K562 (cell line): ENCODE measurements around the gene STIL. TPM values are rescaled to one million over a fixed set of nuclear protein-coding genes. Genes with fewer than 3 reads are reported as not detected.
A peak's percentile ranks its signal among the peaks of the same experiment; 100 is the strongest.

Experiments used
- ATAC-seq: fragments of 200-7000 bp; cut with Tn5 transposase; 3 replicates; pipeline ENCODE4 v1.9.1; 2020; ENCODE audit warnings: moderate library complexity
- BruUV-seq: library from RNA; stranded (reverse); fragments of 400-500 nt; replicated peaks from 2 replicates; lab custom pipeline; 2021; lab: Mats Ljungman, UMichigan
- CTCF ChIA-PET: fragments of 300-600 bp; formaldehyde crosslinking; extraction: SDS; loops from one replicate; lab custom pipeline; 2021; ENCODE audit warnings: low intra/inter-chr PET ratio; lab: Yijun Ruan, JAX
- POLR2A ChIA-PET: fragments of 300-600, 350-650 bp; sonication (Branson Sonifier 250); formaldehyde crosslinking; extraction: SDS; loops from one replicate; lab custom pipeline; 2021; ENCODE audit warnings: antibody characterized with exemption, inconsistent platforms; lab: Yijun Ruan, JAX
- DNase-seq, 4 experiments: peaks; one replicate each; pipeline versions ENCODE4 v3.0.0 to v3.0.0-alpha.2; 2011 to 2018; ENCODE audit warnings: low spot score in 3 of 4, mixed read lengths in 3 of 4; ENCODE audit errors: extremely low read depth in 1 of 4
- FAIRE-seq: peaks from 2 replicates; lab custom pipeline; 2011; peaks lifted over from hg19 to GRCh38; lab: Jason Lieb, UNC
- H2AFZ ChIP-seq: 2 replicates; pipeline ENCODE4 v1.6.0; 2011; ENCODE audit warnings: low read depth, low read length, control low read depth, inconsistent platforms
- H3K27ac ChIP-seq: fragments of 200-600 bp; 3 replicates; pipeline ENCODE4 v1.8.0; 2011; ENCODE audit warnings: low read depth, mild to moderate bottlenecking, control low read depth, inconsistent platforms, low read length, moderate library complexity, mixed read lengths; ENCODE audit errors: extremely low read depth
- H3K27me3 ChIP-seq, 2 experiments: fragments of 300-600 bp in 1 of 2; 2 replicates in 1 of 2; 3 replicates in 1 of 2; pipeline versions ENCODE4 v1.6.0 to v1.8.0; 2011; ENCODE audit warnings: inconsistent platforms in 2 of 2, low read length in 2 of 2, mild to moderate bottlenecking in 1 of 2, mixed read lengths in 1 of 2, moderate library complexity in 1 of 2; ENCODE audit not compliant: control insufficient read depth in 2 of 2, insufficient read depth in 2 of 2
- H3K36me3 ChIP-seq: fragments of 300-600 bp; 3 replicates; pipeline ENCODE4 v1.8.0; 2011; ENCODE audit warnings: mild to moderate bottlenecking, low read length, inconsistent platforms; ENCODE audit not compliant: control insufficient read depth, insufficient read depth
- H3K4me1 ChIP-seq, 2 experiments: fragments of 200-600 bp in 1 of 2; replicated peaks in 1 of 2; 2 replicates in 1 of 2; 3 replicates in 1 of 2; pipeline versions ENCODE4 v1.5.1 to v1.8.0; 2011; ENCODE audit warnings: inconsistent platforms in 2 of 2, low read length in 2 of 2, mild to moderate bottlenecking in 1 of 2, mixed read lengths in 1 of 2, moderate library complexity in 1 of 2; ENCODE audit not compliant: control insufficient read depth in 2 of 2, insufficient read depth in 2 of 2
- H3K4me2 ChIP-seq: 2 replicates; pipeline ENCODE4 v1.6.1; 2011; ENCODE audit warnings: low read length, control low read depth, inconsistent platforms, mixed read lengths; ENCODE audit not compliant: insufficient read depth
- H3K4me3 ChIP-seq: fragments of 200-600 bp; sonication (generic), shearing (Covaris generic); 2 replicates; pipeline ENCODE4 v1.5.1; 2016; ENCODE audit warnings: control low read depth, inconsistent platforms
- H3K79me2 ChIP-seq: fragments of 200-600 bp; 3 replicates; pipeline ENCODE4 v1.8.0; 2011; ENCODE audit warnings: low read length, inconsistent platforms; ENCODE audit not compliant: control insufficient read depth, insufficient read depth
- H3K9ac ChIP-seq, 2 experiments: 2 replicates each; pipeline versions ENCODE4 v1.6.0 to v1.6.1; 2011; ENCODE audit warnings: low read depth in 2 of 2, low read length in 2 of 2, control low read depth in 1 of 2, inconsistent platforms in 1 of 2, mild to moderate bottlenecking in 1 of 2, mixed read lengths in 1 of 2; ENCODE audit not compliant: insufficient read depth in 1 of 2
- H3K9me1 ChIP-seq: one replicate; pipeline ENCODE4 v1.6.0; 2011; ENCODE audit warnings: inconsistent platforms, mild to moderate bottlenecking, low read length, moderate library complexity; ENCODE audit not compliant: control insufficient read depth, insufficient read depth
- H3K9me3 ChIP-seq: replicated peaks from 2 replicates; pipeline ENCODE4 v1.5.1; 2011; ENCODE audit warnings: low read depth, low read length, inconsistent platforms; ENCODE audit not compliant: control insufficient read depth, insufficient read depth
- H4K20me1 ChIP-seq: replicated peaks from 2 replicates; pipeline ENCODE4 v1.6.1; 2011; ENCODE audit warnings: low read length, inconsistent platforms, mixed read lengths; ENCODE audit not compliant: control insufficient read depth, insufficient read depth
- CSDE1 ChIP-seq, 2 experiments: fragments of 450-650 bp; IDR thresholded peaks; 2 replicates each; pipeline ENCODE4 v1.6.1; 2016; ENCODE audit warnings: mild to moderate bottlenecking in 1 of 2
- POLR2H ChIP-seq: IDR thresholded peaks from 2 replicates; pipeline ENCODE4 v1.6.1; 2016; ENCODE audit warnings: missing genetic modification characterization, low read depth, mild to moderate bottlenecking, control low read depth, missing compliant biosample characterization, moderate library complexity
- RBM39 ChIP-seq: fragments of 200-400 bp; formaldehyde crosslinking; optimal IDR thresholded peaks from 2 replicates; pipeline ENCODE3; 2018; ENCODE audit warnings: low read depth, low read length
- SIN3A ChIP-seq, 2 experiments: fragments of 150-350 bp in 1 of 2; IDR thresholded peaks; 2 replicates each; pipeline ENCODE4 v1.6.1; 2011 to 2016; ENCODE audit warnings: borderline replicate concordance in 2 of 2, low read depth in 2 of 2, low read length in 2 of 2, mild to moderate bottlenecking in 2 of 2, moderate library complexity in 2 of 2; ENCODE audit not compliant: control insufficient read depth in 1 of 2
- SP1 ChIP-seq: sonication (generic); formaldehyde crosslinking; IDR thresholded peaks from 2 replicates; pipeline ENCODE4 v1.8.1; 2022; ENCODE audit warnings: mild to moderate bottlenecking, missing genetic modification reagents
- THRB ChIP-seq: fragments of 450-650 bp; formaldehyde crosslinking; conservative IDR thresholded peaks from 2 replicates; pipeline ENCODE4 v1.4.0; 2022; ENCODE audit warnings: mild to moderate bottlenecking, missing genetic modification characterization
- YY1 ChIP-seq, 3 experiments: IDR thresholded peaks; 2 replicates each; pipeline ENCODE4 v1.6.1; 2011; ENCODE audit warnings: low read length in 2 of 3, mild to moderate bottlenecking in 2 of 3, moderate library complexity in 2 of 3, borderline replicate concordance in 1 of 3, control low read depth in 1 of 3, low read depth in 1 of 3; ENCODE audit not compliant: insufficient read depth in 3 of 3, insufficient replicate concordance in 2 of 3, control insufficient read depth in 1 of 3, insufficient read length in 1 of 3; ENCODE audit errors: extremely low read depth in 1 of 3
- ZBTB43 ChIP-seq: sonication (generic); formaldehyde crosslinking; IDR thresholded peaks from 2 replicates; pipeline ENCODE4 v1.8.0; 2023; ENCODE audit warnings: mild to moderate bottlenecking, missing genetic modification reagents
- ZNF445 ChIP-seq: fragments of 250-450 bp; sonication (Bioruptor Pico); IDR thresholded peaks from 2 replicates; pipeline ENCODE4 v1.4.0; 2020; ENCODE audit warnings: low read depth, mild to moderate bottlenecking, moderate library complexity
- WGBS: fragments of 100-300 bp; shearing (Covaris generic); methylation state at CpG from one replicate; pipeline ENCODE4 v1.1.6; 2016; ENCODE audit warnings: low coverage, mixed read lengths; ENCODE audit not compliant: insufficient coverage; ENCODE audit errors: missing lambda C conversion rate; 5-methylcytosine and 5-hydroxymethylcytosine counted together
- in situ Hi-C: fragments of 300-500 bp; cut with MboI; formaldehyde crosslinking; loops from 4 replicates; pipeline ENCODE4 v1.15.0; 2018; ENCODE audit warnings: inconsistent platforms, mixed read lengths
- intact Hi-C: fragments of 100-400 bp; cut with micrococcal nuclease; formaldehyde crosslinking; loops from 2 replicates; pipeline ENCODE4 v1.14.2; 2022
- polyA plus RNA-seq, 8 experiments: library from polyadenylated mRNA; depleted of rRNA in 4 of 8; stranded (reverse) in 5 of 8; unstranded in 3 of 8; fragments of >200 nt; fragmentation: Nextera tagmentation in 2 of 8; fragmentation: Illumina TruSeq in 1 of 8; extraction: Ambion mirVana in 2 of 8; extraction: Trizol in 1 of 8; gene quantifications; 2 replicates each; pipeline versions ENCODE4 v1.2.1 to v1.2.3, GENCODE V29; 2011 to 2014; ENCODE audit warnings: inconsistent platforms in 1 of 8, missing spikeins in 1 of 8
- total RNA-seq, 7 experiments: library from RNA; depleted of rRNA in 6 of 7; stranded (reverse); fragments of >200 nt in 6 of 7; fragmentation: Illumina TruSeq in 2 of 7; extraction: Trizol in 2 of 7; gene quantifications; 2 replicates each; pipeline versions ENCODE4 v1.2.1 to v1.2.3, GENCODE V29; 2011 to 2021; ENCODE audit warnings: low replicate concordance in 1 of 7
- TF ChIP-seq, protein P1 (sequence below): IDR thresholded peaks from 2 replicates; pipeline ENCODE4 v1.6.1; 2016; ENCODE audit warnings: missing genetic modification characterization, missing compliant biosample characterization
- TF ChIP-seq, protein P2 (sequence below): fragments of 250-450 bp; sonication (Bioruptor Pico); IDR thresholded peaks from 2 replicates; pipeline ENCODE4 v1.4.0; 2020

STIL gene
- total and polyA plus RNA-seq, 9 of the 15 experiments (the other 6 are each of a cell fraction or from before 2014, with no cell fraction given), result 10.5 to 77.4 (median 39.6) TPM

GRCh38 chr1:47229886-47230691 lies 83.9 kb downstream of the STIL start:
- POLR2A ChIA-PET, result interaction anchor here (0.5 to 5.2 kb wide), 15 partner anchors 9 to 772 kb away, joined by 3 to 80 read pairs (median 4); partner anchors contain the start of genes CMPK1, PDZK1IP1 and STIL
- Histone ChIP-seq H3K79me2 (peaks cover 67% of the 10 kb centered on the region), H3K27me3 (no peaks in the 10 kb centered on the region), H3K9me3 (no peaks in the 10 kb centered on the region), H3K36me3 (peaks cover 26% of the 10 kb centered on the region), H3K4me3 (peak overlapping the region; percentile 62), H3K9ac (peak overlapping the region; percentile 99 to 100), H3K4me2 (peak overlapping the region; percentile 93), H3K27ac (peak overlapping the region; percentile 97), H3K9me1 (peaks cover 10% of the 10 kb centered on the region), H3K4me1 (peaks cover 41 to 42% of the 10 kb centered on the region in 2 experiments), H2AFZ (no peak overlapping the region), H4K20me1 (no peaks in the 10 kb centered on the region; the same call in 1 of the 2 replicates)
- DNase-seq, result no peak
- CTCF ChIA-PET, result no interaction called here
- no TSS peak for BruUV-seq
- ATAC-seq, result no peak
- intact Hi-C loops (loop anchor here (1.0 to 5.0 kb wide), 5 partner anchors 17 to 102 kb away; partner anchors contain the start of genes CMPK1 and STIL), in situ Hi-C loops (no loop called here)
- WGBS, result under 1% methylated on average over 23 of the region's 23 CpGs
- FAIRE-seq, result no peak
- TF ChIP-seq POLR2H (tag), result 0 out of 2 replicates have a peak, but pooled peaks have one; percentile 8
- TF ChIP-seq, protein P1, sequence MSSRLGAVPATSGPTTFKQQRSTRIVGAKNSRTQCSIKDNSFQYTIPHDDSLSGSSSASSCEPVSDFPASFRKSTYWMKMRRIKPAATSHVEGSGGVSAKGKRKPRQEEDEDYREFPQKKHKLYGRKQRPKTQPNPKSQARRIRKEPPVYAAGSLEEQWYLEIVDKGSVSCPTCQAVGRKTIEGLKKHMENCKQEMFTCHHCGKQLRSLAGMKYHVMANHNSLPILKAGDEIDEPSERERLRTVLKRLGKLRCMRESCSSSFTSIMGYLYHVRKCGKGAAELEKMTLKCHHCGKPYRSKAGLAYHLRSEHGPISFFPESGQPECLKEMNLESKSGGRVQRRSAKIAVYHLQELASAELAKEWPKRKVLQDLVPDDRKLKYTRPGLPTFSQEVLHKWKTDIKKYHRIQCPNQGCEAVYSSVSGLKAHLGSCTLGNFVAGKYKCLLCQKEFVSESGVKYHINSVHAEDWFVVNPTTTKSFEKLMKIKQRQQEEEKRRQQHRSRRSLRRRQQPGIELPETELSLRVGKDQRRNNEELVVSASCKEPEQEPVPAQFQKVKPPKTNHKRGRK (tag), result peak; percentile 96
- TF ChIP-seq THRB (CRISPR knock-in tag), result 0 out of 2 replicates have a peak, but pooled peaks have one; percentile 7
- TF ChIP-seq ZBTB43, result 0 out of 2 replicates have a peak, but pooled peaks have one; percentile 7
- TF ChIP-seq RBM39, result peak; percentile 12
- 0 out of 4 replicates have a peak, but pooled peaks of 1 of the 2 experiments have one; percentile 23 for TF ChIP-seq SIN3A (IDR thresholded peaks at IDR 0.05; ENCODE audit: borderline replicate concordance in 2 of 2, control insufficient read depth in 1 of 2, low read depth in 2 of 2, low read length in 2 of 2)
- TF ChIP-seq YY1 (IDR thresholded peaks at IDR 0.05; ENCODE audit: borderline replicate concordance in 1 of 3, control insufficient read depth in 1 of 3, extremely low read depth in 1 of 3, insufficient read depth in 3 of 3, insufficient read length in 1 of 3, insufficient replicate concordance in 2 of 3, low read depth in 1 of 3, low read length in 2 of 3), result peak in 1 of 3 experiments; percentile 43
- no peak for TF ChIP-seq ZNF445 (CRISPR knock-in tag)
- TF ChIP-seq CSDE1 (IDR thresholded peaks at IDR 0.05), result 0 out of 4 replicates have a peak, but pooled peaks of 1 of the 2 experiments have one; percentile 47
- TF ChIP-seq, protein P2, sequence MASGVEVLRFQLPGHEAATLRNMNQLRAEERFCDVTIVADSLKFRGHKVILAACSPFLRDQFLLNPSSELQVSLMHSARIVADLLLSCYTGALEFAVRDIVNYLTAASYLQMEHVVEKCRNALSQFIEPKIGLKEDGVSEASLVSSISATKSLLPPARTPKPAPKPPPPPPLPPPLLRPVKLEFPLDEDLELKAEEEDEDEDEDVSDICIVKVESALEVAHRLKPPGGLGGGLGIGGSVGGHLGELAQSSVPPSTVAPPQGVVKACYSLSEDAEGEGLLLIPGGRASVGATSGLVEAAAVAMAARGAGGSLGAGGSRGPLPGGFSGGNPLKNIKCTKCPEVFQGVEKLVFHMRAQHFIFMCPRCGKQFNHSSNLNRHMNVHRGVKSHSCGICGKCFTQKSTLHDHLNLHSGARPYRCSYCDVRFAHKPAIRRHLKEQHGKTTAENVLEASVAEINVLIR (CRISPR knock-in tag), result no peak
- TF ChIP-seq SP1 (CRISPR knock-in tag), result 0 out of 2 replicates have a peak, but pooled peaks have one; percentile 1
